ENCODE results near the gene GPR31.

GRCh38 chr6:167124753-167125152 lies 33.0 kb downstream of the GPR31 start:
- TF ChIP-seq CTCF (IDR thresholded peaks at IDR 0.05; ENCODE audit: poor library complexity, severe bottlenecking) (no peak), EZH2 (IDR thresholded peaks at IDR 0.05; ENCODE audit: borderline replicate concordance, insufficient read depth, low read length, poor library complexity, severe bottlenecking) (no peak), EP300 (conservative IDR thresholded peaks at IDR 0.05; ENCODE audit: poor library complexity, severe bottlenecking) (no peak)
